NCI-H2196 (cell line): ENCODE data around the gene FRMD8.
"Not testable (repeated sequence)": the region's sequence is repeated elsewhere in the genome, so short reads cannot be mapped to it uniquely, and the experiment has no call there.

Experiments used
- DNase-seq: peaks from one replicate; lab custom pipeline; 2025; ENCODE audit not compliant: unreplicated experiment; lab: John Stamatoyannopoulos, UW

Gene FRMD8

DNA sequence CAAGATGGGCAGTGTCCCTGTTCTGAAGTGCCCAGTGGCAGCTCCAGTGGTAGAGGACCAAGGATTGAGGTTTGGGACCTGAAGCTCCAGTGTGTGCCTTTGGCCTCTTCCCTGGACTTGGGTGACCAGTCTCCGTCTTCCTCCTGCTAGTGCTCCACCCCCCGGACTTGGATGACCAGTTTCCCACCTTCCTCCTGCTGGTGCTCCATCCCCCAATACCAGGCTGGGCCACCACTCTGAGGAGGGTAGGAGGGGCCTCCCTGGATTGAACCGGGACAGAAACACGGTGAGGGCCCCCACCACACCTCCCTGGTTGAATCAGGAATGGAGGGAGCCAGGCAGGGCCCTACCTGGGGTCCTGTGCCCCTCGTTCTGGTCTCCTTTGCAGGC is 25.2 kb downstream of the FRMD8 start:
- DNase-seq = no peak

DNA sequence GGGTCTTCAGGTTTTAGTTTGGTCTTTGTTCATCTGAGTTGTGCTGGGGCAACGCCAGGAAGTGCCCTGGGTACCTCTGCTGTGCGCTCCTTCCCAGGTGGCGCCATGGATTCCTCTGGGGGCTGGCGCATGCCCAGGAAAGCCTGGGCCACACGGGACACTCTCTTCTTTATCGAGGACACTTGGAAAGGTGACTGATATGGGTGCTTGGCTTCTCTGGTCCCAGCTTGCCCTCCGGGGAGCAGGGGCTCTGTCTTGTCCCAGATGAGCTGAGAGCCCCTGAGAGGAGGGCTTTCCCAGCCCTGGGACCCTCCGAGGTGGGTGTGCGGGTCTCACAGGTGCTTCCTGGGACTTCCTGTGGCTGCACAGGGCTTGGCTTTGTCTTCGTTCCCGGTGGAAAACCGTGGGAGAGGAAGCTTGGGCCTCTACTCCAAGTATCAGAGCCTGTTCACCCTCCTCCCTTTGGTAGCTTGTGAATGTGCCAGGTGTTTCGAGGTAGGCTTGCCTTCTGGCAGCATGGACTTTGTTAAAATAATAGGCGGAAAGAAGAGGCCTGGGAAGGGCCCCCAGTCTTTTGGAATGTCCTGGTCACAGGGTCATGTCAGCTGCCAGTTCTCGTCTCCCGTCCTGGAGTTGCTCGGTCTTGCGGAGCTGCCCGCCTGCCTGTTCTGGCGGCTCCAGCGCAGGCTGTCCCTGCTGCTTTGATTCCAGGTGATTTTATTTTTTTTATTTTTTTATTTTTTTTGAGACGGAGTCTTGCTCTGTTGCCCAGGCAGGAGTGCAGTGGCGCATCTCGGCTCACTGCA is 26.0 kb downstream of the FRMD8 start:
- DNase-seq = no peak

GRCh38 chr11:65413077-65413664 is 26.7 kb downstream of the FRMD8 start:
- DNase-seq = not testable (repeated sequence)

- no peak for DNase-seq
Observed at GRCh38 chr11:65414776-65415498, 28.5 kb downstream of the FRMD8 start.

GRCh38 chr11:65415499-65416340 is 29.3 kb downstream of the FRMD8 start:
- DNase-seq = no peak

- DNase-seq = peak; percentile 84
Observed at GRCh38 chr11:65416341-65416824, 29.9 kb downstream of the FRMD8 start.

GRCh38 chr11:65416841-65417701 is 30.6 kb downstream of the FRMD8 start:
- DNase-seq = no peak

DNA sequence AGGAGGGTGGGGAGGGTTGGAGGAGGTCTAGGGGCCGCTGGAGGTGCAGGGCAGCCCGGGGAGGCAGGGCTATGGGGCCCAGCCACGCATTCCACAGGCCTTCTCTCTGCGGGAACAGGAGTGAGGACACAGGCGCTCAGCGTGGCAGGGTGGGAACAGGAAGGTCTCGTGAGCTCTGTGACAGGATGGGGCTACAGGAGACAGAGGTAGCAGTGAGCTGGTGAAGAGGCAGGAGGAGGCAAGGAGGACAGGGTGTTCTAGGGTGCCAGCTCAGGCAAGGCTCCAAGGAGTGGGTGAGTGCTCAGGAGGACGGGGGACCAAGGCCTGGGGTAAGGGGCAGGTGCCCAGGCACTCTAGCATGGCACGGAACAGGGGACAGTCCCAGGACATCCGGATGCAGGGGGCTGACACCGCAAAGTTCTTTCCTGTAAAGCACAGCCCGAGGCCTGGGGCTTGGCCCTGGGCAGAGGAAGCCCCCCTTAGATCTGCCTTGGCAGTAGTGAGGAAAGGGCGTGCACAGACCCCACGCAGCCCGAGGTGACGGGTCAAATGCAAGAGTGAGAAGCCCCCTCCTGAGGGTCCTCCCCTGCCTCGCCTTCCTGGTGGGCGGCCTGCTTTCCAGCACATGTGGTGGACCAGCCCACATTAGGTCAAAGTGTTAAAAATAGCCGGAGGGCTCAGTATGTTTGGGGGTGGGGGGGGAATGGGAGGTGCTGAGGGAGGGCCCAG is 31.4 kb downstream of the FRMD8 start:
- no peak for DNase-seq

- no peak for DNase-seq
Observed at GRCh38 chr11:65418431-65418680, 31.9 kb downstream of the FRMD8 start.

GRCh38 chr11:65418681-65419459 is 32.4 kb downstream of the FRMD8 start:
- DNase-seq = peak; percentile 98

GRCh38 chr11:65419460-65419771 is 33.0 kb downstream of the FRMD8 start:
- no peak for DNase-seq

DNA sequence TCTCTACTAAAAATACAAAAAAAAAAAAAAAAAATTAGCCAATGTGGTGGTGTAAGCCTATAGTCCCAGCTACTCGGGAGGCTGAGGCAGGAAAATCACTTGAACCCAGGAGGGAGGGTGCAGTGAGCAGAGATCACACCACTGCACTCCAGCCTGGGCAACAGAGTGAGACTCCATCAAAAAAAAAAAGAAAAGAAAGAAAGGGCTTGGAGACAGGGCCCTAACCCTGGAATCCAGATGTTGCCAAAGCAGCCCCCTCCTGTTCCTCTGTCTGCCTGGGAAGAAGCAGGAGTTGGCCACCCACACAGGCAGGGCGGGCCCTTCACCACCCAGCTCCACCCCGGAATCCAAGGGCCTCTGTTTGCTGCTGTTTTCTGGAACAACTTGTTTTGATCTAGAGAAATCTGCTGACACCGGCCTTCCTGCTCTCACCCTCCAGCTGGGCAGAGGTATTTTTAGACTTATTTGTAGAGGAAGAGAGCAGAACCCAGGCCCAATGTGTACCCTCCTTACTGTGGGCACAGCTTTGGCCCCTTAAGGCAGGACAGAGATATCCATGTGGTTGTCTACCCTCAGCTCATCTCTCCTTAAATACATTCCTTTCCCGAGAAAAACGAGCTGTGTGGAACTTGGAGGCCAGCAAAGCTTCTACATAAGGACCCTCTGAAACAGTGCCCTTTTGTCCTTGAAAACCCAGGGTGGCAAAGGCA is 33.5 kb downstream of the FRMD8 start:
- peak; percentile 86 for DNase-seq

GRCh38 chr11:65420506-65420905 is 34.1 kb downstream of the FRMD8 start:
- DNase-seq = no peak

DNA sequence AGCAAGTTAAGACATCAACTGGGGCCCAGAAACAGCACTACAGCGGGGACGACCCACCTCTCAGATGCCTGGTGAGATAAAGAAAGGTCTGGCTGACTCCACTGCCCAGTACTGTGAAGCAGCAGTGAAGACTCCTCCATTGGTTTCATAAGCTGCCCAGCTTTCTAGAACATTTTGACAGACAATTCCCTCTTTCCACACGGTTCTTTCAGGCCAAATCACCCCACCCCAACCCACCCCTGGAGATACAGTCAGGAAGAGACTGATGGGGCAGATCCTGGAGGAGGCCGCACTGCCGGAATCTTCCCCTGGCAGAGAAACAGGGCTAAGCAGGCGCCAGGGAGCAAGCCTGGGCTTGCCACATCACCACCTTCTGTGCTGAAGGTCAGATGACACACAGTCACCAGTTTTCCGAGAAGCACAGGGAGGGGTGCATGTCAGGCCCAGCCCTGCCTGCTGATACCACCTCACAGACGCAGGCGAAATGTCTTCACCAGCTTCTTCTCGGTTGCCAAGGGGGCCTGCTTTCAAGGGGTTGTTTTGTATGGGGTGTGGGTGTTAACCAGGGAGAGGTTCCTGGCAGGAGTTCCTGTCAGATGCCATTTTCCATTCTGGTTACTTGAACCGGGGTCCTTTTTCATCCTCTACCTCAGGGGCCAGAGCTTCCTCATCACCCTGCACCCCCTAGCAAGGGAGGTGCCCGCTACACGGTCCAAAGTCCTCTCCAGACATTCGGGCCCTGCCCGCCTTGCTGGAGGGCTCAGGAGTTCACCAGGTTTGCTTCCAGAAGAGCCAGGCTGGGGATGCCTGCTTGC is 34.7 kb downstream of the FRMD8 start:
- peak; percentile 92 for DNase-seq

DNA sequence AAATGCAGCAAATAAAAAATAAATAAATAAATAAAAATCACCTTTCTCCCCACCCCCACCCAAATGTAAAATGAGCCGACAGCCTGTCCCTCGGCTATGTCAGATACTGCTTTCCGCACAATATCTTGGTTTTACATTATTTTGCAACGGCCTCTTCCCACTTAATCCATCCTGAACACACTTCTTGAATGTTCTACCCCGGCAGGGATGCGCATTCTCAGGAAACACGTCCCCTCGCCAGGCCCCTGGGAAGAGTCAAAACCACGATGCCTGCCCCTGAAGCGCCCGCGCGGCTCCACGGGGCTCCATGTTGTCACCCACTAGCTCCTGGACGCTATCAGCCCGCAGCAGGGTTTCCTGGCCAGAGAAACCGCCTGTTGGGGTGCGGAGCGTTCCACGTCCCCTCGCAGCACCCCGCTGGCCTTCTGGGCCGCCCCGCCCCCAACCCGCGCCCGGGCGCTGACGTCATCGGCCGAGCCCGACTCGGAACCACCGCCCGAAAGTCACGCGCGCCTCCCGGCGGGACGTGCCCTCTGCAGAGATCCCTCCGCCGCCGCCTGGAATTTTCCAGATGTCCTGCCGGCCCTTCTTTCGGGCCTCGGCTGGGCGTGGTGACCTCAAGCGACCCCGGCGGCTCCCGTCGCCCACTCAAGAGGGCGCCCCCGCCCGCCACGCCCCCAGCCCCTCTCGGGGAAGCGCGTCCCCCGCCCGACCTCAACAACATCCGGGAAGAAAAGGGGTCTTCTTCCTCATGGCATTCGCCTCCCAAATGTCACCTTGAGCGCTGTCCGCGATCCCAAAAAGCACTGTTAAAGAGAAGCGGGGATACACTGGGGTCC is 35.6 kb downstream of the FRMD8 start:
- DNase-seq = peak; percentile 97

DNA sequence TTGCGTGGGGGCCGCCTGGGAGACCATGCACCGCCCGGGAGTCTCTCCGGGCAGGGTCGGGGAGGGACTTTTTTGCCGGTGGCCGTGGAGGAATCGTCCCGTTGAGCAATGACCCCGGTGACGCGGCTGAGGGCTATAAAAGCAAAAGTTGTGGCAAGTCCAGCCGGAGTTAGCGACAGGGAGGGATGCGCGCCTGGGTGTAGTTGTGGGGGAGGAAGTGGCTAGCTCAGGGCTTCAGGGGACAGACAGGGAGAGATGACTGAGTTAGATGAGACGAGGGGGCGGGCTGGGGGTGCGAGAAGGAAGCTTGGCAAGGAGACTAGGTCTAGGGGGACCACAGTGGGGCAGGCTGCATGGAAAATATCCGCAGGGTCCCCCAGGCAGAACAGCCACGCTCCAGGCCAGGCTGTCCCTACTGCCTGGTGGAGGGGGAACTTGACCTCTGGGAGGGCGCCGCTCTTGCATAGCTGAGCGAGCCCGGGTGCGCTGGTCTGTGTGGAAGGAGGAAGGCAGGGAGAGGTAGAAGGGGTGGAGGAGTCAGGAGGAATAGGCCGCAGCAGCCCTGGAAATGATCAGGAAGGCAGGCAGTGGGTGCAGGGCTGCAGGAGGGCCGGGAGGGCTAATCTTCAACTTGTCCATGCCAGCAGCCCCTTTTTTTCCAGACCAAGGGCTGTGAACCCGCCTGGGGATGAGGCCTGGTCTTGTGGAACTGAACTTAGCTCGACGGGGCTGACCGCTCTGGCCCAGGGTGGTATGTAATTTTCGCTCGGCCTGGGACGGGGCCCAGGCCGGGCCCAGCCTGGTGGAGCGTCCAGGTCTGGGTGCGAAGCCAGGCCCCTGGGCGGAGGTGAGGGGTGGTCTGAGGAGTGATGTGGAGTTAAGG is 36.4 kb downstream of the FRMD8 start, which contains the start of gene NEAT1:
Gene NEAT1 (plus strand): TSS at position 166 of the 883 bp plus-strand sequence.
- DNase-seq = peak; percentile 89
